Cardiac fibroblast (primary cell): ENCODE data around the gene DEPDC1.
A peak's percentile ranks its signal among the peaks of the same experiment; 100 is the strongest.

Experiments used
- DNase-seq, 2 donors: peaks; one replicate each; pipeline versions ENCODE4 v3.0.0 to v3.0.0-alpha.2; 2010; ENCODE audit warnings: low read depth in 2 of 2
- H3K4me3 ChIP-seq, 2 donors: replicated peaks in 1 of 2; 1 replicate in 1 of 2; 2 replicates in 1 of 2; pipeline ENCODE4 v1.5.1; 2011; ENCODE audit warnings: low read depth in 2 of 2, low read length in 2 of 2, mild to moderate bottlenecking in 2 of 2, moderate library complexity in 1 of 2
- CTCF ChIP-seq: IDR thresholded peaks from one replicate; pipeline ENCODE4 v1.5.1; 2011; ENCODE audit warnings: low read depth, mild to moderate bottlenecking, low read length, inconsistent platforms

Gene DEPDC1

GRCh38 chr1:68521286-68521685, 24.4 kb upstream of the DEPDC1 start:
- H3K4me3 ChIP-seq = no peak overlapping the region
- TF ChIP-seq CTCF = no peak
- no peak for DNase-seq

GRCh38 chr1:68516066-68516465, 19.2 kb upstream of the DEPDC1 start:
- no peak overlapping the region for H3K4me3 ChIP-seq
- TF ChIP-seq CTCF = no peak
- peak; percentile 14 to 48 for DNase-seq

- no peak overlapping the region for H3K4me3 ChIP-seq
- DNase-seq = peak in 1 of 2 donors; percentile 14
- no peak for TF ChIP-seq CTCF
Observed at GRCh38 chr1:68511254-68511653, 14.4 kb upstream of the DEPDC1 start.

GRCh38 chr1:68506386-68506785, 9.5 kb upstream of the DEPDC1 start:
- no peak for TF ChIP-seq CTCF
- no peak overlapping the region for H3K4me3 ChIP-seq
- DNase-seq = no peak

GRCh38 chr1:68503085-68503484, 6.2 kb upstream of the DEPDC1 start:
- H3K4me3 ChIP-seq = no peak overlapping the region
- no peak for DNase-seq
- TF ChIP-seq CTCF = no peak

- H3K4me3 ChIP-seq = peak overlapping the region; percentile 83 to 94
- TF ChIP-seq CTCF = no peak
- no peak for DNase-seq
Observed at GRCh38 chr1:68497358-68497698, 446 bp upstream of the DEPDC1 start.

- H3K4me3 ChIP-seq = peak overlapping the region; percentile 83 to 94
- no peak for TF ChIP-seq CTCF
- peak in 1 of 2 donors; percentile 18 for DNase-seq
Observed at GRCh38 chr1:68495968-68496679, 758 bp downstream of the DEPDC1 start.
